GM12865 (cell line): Measurements from ENCODE around the gene INKA2.

Experiments used
- DNase-seq: peaks from one replicate; pipeline ENCODE4 v3.0.0; 2010; ENCODE audit warnings: low read depth
- H3K4me3 ChIP-seq: 2 replicates; pipeline ENCODE4 v1.5.1; 2011; ENCODE audit warnings: mild to moderate bottlenecking, low read depth, low read length, control low read depth
- TF ChIP-seq, protein P1 (sequence below): IDR thresholded peaks from 2 replicates; pipeline ENCODE4 v1.5.1; 2011; ENCODE audit warnings: low read length, control low read depth, low read depth, inconsistent platforms; ENCODE audit not compliant: insufficient read depth; ENCODE audit errors: missing control alignments

The INKA2 gene

GRCh38 chr1:111733992-111734341 lies 5.2 kb downstream of the INKA2 start:
- TF ChIP-seq, protein P1, sequence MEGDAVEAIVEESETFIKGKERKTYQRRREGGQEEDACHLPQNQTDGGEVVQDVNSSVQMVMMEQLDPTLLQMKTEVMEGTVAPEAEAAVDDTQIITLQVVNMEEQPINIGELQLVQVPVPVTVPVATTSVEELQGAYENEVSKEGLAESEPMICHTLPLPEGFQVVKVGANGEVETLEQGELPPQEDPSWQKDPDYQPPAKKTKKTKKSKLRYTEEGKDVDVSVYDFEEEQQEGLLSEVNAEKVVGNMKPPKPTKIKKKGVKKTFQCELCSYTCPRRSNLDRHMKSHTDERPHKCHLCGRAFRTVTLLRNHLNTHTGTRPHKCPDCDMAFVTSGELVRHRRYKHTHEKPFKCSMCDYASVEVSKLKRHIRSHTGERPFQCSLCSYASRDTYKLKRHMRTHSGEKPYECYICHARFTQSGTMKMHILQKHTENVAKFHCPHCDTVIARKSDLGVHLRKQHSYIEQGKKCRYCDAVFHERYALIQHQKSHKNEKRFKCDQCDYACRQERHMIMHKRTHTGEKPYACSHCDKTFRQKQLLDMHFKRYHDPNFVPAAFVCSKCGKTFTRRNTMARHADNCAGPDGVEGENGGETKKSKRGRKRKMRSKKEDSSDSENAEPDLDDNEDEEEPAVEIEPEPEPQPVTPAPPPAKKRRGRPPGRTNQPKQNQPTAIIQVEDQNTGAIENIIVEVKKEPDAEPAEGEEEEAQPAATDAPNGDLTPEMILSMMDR, result no peak
- no peak overlapping the region for H3K4me3 ChIP-seq
- no peak for DNase-seq

- H3K4me3 ChIP-seq, result no peak overlapping the region
- DNase-seq, result no peak
- TF ChIP-seq, protein P1, result no peak
These were observed 5.8 kb downstream of the INKA2 start for GRCh38 chr1:111733183-111733991.

GRCh38 chr1:111732718-111733117 lies 6.5 kb downstream of the INKA2 start:
- TF ChIP-seq, protein P1, result no peak
- no peak overlapping the region for H3K4me3 ChIP-seq
- no peak for DNase-seq

DNA sequence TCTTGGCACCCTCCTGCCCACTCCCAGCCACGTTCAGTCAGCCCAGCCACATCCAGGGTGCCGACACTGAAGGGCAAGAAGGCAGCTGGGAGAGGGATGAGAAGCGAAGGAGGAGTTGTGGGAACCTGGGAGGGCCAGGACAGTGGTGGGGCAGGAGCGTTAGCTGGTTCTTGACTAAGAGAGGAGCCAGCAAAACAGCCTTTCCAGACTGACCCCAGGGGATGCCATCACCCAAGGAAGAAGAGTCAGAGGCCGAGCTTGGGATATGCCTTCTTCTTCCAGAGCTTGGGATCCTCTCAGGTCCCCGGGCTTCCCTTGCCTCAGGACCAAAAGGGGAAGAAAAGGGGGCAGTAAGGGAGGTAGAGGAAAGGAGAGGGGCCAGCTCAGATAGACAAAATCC lies 7.2 kb downstream of the INKA2 start:
- no peak overlapping the region for H3K4me3 ChIP-seq
- no peak for DNase-seq
- TF ChIP-seq, protein P1, result no peak

DNA sequence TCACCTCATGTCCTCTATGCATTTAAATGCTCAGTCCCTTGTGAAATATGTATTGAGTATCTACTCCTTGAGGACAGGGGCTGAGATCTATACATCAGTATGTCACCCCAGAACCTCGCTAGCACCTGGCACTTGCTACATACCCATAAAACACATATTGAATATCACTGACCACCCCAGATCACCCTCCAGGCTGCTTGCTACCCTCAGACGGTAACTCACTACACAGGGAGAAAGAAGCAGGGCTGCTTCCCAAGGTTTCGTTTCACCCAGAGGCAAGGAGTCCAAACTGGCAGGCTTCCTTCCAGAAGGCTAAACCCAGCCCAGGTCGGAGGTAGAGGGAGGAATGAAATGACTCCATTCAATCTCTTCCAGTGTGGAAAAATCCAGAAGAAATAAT lies 8.5 kb downstream of the INKA2 start:
- no peak for DNase-seq
- H3K4me3 ChIP-seq, result no peak overlapping the region
- TF ChIP-seq, protein P1, result no peak

DNA sequence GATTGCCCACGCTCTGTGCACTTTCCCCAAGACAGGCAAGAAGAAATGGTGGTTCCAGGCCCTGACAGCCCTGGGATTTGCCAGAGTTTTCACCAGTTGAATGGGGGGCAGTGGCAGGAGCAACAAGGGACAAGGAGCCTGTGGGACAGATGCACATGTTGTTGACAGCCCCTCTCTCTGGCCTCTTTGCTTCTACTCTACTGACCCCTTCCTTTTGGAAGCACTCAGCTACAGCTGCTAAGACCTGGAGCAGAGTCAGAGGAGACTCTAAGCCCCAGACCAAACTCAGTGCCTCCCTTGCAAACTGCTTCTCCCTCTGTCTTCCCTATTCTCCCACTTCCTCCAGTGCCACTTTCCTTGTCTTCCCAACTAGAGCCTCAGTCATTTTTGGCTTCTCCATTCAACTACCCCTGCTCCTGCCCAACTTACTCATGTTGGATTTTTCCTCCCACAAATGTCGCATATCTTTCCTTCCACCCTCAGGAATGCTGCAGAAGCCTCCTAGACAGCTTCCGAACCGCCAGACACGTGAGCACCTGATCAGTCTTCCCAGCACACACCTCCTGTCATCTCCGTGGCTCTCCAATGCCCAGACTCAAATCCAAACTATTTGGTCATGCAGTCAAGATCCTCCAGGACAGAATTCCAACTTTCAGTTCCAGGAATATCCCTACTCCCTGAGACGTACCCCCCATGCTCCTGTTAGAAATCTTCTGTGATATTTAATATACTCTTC lies 9.1 kb downstream of the INKA2 start:
- no peak overlapping the region for H3K4me3 ChIP-seq
- TF ChIP-seq, protein P1, result no peak
- DNase-seq, result no peak
